AG10803 (cell line): Measurements from ENCODE around the gene FUS.
"Not testable (repeated sequence)": the region's sequence is repeated elsewhere in the genome, so short reads cannot be mapped to it uniquely, and the experiment has no call there.

Experiments
- DNase-seq: peaks from one replicate; pipeline ENCODE4 v3.0.0; 2010; ENCODE audit warnings: low read depth
- H3K4me3 ChIP-seq: 2 replicates; pipeline ENCODE4 v1.5.1; 2011; ENCODE audit warnings: mild to moderate bottlenecking, low read length, control low read depth
- TF ChIP-seq, protein P1 (sequence below): conservative IDR thresholded peaks from 2 replicates; pipeline ENCODE4 v1.5.1; 2011; ENCODE audit warnings: mild to moderate bottlenecking, low read length, control low read depth, inconsistent platforms

The FUS gene

DNA sequence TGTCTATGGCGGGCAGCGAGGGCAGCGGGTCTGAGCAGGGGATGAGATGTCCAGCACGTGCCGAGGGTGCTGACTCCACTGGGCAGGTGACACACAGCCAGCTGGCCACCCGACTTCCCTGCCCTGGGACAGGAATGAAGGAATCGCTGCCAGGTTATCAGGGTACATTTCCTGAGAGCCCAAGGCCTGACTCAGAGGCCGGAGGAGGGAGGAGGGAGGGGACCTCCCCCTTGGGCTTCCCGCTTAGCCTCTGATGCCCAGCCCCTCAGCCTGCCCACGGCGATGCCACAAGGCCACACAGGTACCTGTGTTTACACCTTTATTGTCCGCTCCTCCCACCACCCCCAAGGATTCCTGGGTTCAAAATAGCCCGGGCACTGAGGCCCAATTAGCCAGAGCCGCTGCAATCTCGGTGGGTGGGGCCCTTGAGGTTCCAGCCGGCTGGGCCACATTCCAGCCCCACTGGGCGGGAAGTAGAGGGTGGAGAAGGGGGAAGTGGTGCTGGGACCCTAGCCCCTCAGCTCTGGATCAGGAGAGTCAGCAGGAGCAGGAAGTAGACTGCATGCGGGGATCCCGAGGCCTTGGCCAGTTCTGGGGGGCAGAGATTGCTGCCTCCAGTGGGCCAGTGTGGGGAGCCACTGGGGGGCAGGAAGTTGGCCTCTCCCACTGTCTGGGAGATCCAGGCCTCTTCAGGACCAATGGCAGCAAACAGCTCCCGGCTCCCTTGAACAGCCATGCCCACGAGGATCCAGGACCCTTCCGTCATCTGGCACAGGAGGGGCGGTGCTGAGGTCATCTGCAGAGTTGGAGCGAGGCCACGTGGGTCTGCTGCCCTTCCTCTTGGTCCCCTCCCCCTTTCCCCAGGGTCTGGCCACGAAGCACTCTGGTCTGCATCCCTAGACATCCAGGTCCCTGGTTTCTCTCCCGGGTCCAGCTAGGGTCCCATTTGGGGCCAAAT lies 41.0 kb upstream of the FUS start:
- TF ChIP-seq, protein P1, sequence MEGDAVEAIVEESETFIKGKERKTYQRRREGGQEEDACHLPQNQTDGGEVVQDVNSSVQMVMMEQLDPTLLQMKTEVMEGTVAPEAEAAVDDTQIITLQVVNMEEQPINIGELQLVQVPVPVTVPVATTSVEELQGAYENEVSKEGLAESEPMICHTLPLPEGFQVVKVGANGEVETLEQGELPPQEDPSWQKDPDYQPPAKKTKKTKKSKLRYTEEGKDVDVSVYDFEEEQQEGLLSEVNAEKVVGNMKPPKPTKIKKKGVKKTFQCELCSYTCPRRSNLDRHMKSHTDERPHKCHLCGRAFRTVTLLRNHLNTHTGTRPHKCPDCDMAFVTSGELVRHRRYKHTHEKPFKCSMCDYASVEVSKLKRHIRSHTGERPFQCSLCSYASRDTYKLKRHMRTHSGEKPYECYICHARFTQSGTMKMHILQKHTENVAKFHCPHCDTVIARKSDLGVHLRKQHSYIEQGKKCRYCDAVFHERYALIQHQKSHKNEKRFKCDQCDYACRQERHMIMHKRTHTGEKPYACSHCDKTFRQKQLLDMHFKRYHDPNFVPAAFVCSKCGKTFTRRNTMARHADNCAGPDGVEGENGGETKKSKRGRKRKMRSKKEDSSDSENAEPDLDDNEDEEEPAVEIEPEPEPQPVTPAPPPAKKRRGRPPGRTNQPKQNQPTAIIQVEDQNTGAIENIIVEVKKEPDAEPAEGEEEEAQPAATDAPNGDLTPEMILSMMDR: no peak
- peak; percentile 63 for DNase-seq
- no peak overlapping the region for H3K4me3 ChIP-seq

- DNase-seq, H3K4me3 ChIP-seq: not testable (repeated sequence)
These were observed 38.9 kb upstream of the FUS start for GRCh38 chr16:31141071-31141469.

DNA sequence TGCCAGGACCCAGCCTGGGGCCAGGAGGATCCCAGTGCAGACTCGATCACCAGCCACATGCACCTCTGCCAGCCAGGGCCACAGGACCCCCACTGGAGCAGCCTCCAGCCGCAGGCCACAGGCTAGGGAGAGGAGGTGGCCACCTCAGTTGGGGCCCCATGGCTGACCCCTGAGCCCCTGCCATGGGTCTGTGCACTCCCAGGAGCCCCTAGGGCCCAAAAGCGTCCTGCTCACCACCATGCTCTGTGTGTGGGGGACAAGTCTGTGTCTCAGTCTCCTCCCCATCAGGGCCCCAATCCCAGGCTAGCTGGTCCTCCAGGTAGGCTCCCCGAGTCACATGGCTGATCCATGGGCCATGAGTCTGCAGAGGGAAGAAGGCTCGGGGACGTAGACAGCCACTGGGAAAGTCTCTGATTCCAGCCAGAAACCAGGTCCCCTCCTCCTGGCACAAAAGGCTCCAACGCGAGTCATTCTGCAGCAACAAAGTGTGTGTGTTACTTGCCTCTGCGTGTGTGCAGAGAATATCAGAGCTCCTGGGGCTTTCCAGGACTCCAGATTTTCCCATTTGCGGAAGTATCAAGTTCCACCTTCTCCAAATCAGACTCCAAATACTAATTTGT lies 38.3 kb upstream of the FUS start:
- TF ChIP-seq, protein P1: no peak
- no peak for DNase-seq
- peak overlapping the region; percentile 40 for H3K4me3 ChIP-seq

DNA sequence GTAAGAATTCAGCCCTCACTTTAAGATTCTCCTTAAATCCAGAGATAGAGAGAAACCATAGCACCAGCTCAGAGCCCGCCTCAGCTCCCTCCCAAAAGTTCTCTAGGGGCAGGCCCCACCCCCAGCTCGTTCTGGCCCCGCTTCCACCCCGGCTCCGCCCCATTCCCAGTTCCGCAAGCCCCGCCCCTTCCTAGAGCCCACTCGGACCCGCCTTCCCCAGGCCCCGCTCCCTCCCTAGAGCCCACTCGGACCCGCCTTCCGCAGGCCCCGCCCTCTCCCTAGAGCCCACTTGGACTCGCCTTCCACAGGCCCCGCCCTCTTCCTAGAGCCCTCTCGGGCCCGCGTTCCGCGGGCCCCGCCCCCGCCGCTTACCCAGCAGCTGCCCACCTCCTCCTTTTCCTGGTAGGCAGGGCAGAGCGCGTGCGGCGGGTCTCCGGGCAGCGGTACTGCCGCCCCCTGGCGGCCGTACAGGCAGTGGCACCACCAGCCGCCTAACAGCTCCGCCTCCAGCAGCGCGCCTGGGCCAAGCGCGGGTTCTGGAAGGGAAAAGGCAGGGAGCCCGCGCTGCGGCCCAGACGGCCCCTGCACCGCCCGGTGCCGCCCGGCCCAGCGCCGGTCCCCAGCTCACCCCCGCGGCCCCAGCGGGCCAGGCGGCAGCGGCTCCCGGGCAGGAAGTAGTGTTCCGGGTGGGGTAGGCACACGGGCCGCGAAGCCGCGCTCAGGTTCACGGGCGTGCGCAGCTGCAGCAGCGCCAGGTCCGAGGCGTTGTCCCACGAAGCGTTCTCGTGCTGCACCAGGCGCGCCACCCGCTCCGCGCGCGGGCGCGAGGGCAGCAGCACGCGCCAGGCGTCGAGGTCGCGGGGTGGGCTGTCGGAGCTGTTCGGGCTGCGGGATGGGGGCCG lies 37.6 kb upstream of the FUS start:
- DNase-seq: peak; percentile 98
- TF ChIP-seq, protein P1: peak; percentile 71
- H3K4me3 ChIP-seq: peak overlapping the region; percentile 47

DNA sequence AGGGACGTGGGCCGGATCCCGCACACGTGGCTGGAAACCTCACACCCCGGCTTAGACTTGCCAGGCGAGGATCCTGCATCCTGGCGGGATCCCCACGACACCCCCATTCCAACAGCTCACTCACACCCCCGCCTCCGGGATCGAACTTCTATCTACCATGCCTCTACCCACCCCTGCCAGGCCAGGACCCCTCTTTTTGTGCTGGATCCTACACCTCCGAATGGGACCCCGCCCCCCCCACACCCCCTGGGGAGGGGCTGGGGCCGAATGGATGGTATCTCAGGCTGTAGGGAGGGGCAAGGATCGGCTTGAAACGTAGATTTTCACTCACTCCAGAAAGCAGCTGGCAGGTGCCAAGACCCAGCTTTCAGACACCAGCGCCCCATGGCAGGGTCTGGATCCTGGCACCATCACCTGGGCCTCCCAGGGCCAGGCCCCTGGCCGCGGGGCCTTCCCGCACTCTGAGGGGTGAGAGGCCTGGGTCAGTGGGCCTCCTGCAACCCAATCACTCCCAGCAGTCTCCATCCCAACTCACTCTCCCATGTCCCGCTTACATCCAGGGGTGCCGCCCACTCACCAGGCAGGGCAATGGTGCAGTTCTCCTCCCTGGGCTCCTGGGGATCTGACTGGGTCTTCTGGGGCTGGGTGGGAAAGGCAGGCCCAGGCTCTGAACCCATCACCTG lies 36.8 kb upstream of the FUS start:
- no peak overlapping the region; the same call in 1 of the 2 replicates for H3K4me3 ChIP-seq
- TF ChIP-seq, protein P1: no peak
- DNase-seq: no peak

DNA sequence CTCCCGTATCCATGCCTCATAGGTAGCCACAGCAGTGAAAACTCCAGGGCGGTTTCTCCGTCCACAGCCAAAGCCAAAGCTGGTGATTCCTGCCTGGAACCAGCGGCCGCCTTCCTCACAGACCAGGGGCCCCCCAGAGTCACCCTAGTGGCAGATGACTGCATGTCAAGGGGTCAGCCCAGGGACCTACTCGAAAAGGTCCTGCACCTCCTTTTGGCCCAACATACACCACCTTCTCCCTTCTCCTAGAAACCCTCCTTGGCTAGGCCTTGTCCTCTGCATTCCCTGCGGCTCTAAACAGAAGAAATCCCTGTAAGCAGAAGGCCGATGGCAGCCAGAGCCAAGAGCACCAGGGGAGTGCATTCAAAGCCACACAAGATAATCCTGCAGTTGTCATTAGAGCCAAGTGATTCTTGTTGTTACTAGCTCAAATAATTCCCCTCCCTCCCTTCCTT lies 36.2 kb upstream of the FUS start:
- no peak for DNase-seq
- TF ChIP-seq, protein P1: no peak
- no peak overlapping the region for H3K4me3 ChIP-seq

DNA sequence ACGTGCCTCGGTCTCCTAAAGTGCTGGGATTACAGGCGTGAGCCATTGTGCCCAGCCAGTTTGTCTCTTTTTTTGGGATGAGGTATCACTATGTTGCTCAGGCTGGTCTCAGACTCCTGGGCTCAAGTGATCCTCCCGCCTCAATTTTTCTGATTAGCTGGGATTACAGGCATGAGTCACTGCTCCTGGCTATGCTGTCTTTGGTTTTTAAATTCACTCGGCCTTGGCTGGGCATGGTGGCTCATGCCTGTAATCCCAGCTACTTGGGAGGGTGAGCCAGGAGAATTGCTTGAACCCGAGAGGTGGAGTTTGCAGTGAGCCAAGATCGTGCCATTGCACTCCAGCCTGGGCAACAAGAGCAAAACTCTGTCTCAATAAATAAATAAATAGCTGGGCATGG lies 35.5 kb upstream of the FUS start:
- DNase-seq: peak; percentile 13
- not testable (repeated sequence) for H3K4me3 ChIP-seq
